Ascending aorta (tissue), 2 donors: ENCODE data around the gene HMMR. TPM values are rescaled to one million over a fixed set of nuclear protein-coding genes. Genes with fewer than 3 reads are reported as not detected.
A peak's percentile ranks its signal among the peaks of the same experiment; 100 is the strongest.
"Not testable (repeated sequence)": the region's sequence is repeated elsewhere in the genome, so short reads cannot be mapped to it uniquely, and the experiment has no call there.

Experiments
- DNase-seq, 2 donors: peaks; one replicate each; pipeline ENCODE4 v3.0.0-alpha.2; 2019; ENCODE audit warnings: low spot score in 2 of 2
- H3K27ac ChIP-seq, 2 donors: fragments of 200-600 bp; sonication (generic); one replicate each; pipeline ENCODE4 v1.5.1; 2016 to 2017; ENCODE audit warnings: mild to moderate bottlenecking in 1 of 2
- H3K27me3 ChIP-seq: fragments of 200-600 bp; sonication (generic); one replicate; pipeline ENCODE4 v1.5.1; 2017
- H3K36me3 ChIP-seq, 2 donors: fragments of 200-600 bp; sonication (generic); one replicate each; pipeline ENCODE4 v1.5.1; 2016
- H3K4me1 ChIP-seq, 2 donors: fragments of 200-600 bp; sonication (generic); one replicate each; pipeline ENCODE4 v1.5.1; 2016 to 2017; ENCODE audit warnings: mild to moderate bottlenecking in 1 of 2
- H3K4me3 ChIP-seq, 2 donors: fragments of 200-600 bp; sonication (generic); one replicate each; pipeline ENCODE4 v1.5.1; 2016 to 2017; ENCODE audit warnings: mild to moderate bottlenecking in 1 of 2
- H3K9me3 ChIP-seq, 2 donors: fragments of 200-600 bp; sonication (generic); one replicate each; pipeline ENCODE4 v1.5.1; 2016
- intact Hi-C: fragments of 100-400 bp; cut with DNase I; formaldehyde crosslinking; loops from one replicate; pipeline ENCODE4 v1.15.1; 2023
- total RNA-seq: library from RNA; depleted of rRNA; stranded (reverse); fragments of >200 nt; gene quantifications from one replicate; pipeline ENCODE4 v1.1.0, GENCODE V29; 2016
- TF ChIP-seq, protein P1 (sequence below), 3 experiments: fragments of 200-600 bp in 2 of 3; fragments of 450-650 bp in 1 of 3; sonication (generic) in 2 of 3; IDR thresholded peaks; one replicate each; pipeline ENCODE4 v1.5.1; 2016 to 2019; ENCODE audit warnings: antibody characterized with exemption in 3 of 3, mild to moderate bottlenecking in 1 of 3, moderate library complexity in 1 of 3

The HMMR gene, protein sequence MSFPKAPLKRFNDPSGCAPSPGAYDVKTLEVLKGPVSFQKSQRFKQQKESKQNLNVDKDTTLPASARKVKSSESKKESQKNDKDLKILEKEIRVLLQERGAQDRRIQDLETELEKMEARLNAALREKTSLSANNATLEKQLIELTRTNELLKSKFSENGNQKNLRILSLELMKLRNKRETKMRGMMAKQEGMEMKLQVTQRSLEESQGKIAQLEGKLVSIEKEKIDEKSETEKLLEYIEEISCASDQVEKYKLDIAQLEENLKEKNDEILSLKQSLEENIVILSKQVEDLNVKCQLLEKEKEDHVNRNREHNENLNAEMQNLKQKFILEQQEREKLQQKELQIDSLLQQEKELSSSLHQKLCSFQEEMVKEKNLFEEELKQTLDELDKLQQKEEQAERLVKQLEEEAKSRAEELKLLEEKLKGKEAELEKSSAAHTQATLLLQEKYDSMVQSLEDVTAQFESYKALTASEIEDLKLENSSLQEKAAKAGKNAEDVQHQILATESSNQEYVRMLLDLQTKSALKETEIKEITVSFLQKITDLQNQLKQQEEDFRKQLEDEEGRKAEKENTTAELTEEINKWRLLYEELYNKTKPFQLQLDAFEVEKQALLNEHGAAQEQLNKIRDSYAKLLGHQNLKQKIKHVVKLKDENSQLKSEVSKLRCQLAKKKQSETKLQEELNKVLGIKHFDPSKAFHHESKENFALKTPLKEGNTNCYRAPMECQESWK
- not detected for total RNA-seq

DNA sequence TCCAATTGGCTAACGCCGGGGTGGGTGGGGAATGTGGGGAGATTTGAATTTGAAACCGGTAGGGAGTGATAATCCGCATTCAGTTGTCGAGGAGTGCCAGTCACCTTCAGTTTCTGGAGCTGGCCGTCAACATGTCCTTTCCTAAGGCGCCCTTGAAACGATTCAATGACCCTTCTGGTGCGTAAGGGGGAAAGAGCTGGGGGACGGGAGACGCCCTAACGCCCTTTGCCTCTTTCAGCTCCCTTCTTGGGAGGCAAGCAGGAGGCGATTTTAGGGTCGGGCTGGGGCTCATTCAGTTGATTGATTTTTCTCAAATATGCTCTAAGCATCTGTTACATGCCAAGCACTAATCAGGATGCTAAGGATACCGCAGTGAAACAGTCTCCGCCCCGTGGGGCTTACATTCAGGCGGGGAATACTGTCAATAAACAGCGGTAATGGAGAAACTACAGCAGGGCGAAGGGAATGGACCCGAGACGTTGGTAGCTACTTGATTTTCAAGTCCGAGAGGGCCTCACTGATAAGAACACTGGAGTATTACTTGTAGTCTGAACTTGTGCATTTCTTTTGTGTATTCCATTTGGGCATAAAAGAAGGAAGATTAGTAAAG is at the start of gene HMMR:
TSS of gene HMMR (plus strand) at position 71 of the 610 bp plus-strand sequence. CDS start at position 132, 61 bp downstream.
- no peaks in the 10 kb centered on the region for H3K27me3 ChIP-seq
- H3K4me1 ChIP-seq: peaks cover 0 to 7% of the 10 kb centered on the region in 2 donors
- intact Hi-C loops: loop anchor here (1.0 kb wide), 2 partner anchors 23 to 45 kb away; partner anchors contain the start of genes CCNG1 and MAT2B
- H3K36me3 ChIP-seq: no peaks in the 10 kb centered on the region
- peak within 1 kb of the TSS; percentile 83 to 96 for H3K27ac ChIP-seq
- DNase-seq: peak in 1 of 2 donors; percentile 63
- no peaks in the 10 kb centered on the region for H3K9me3 ChIP-seq
- peak within 1 kb of the TSS; percentile 72 to 79 for H3K4me3 ChIP-seq
- TF ChIP-seq, protein P1, sequence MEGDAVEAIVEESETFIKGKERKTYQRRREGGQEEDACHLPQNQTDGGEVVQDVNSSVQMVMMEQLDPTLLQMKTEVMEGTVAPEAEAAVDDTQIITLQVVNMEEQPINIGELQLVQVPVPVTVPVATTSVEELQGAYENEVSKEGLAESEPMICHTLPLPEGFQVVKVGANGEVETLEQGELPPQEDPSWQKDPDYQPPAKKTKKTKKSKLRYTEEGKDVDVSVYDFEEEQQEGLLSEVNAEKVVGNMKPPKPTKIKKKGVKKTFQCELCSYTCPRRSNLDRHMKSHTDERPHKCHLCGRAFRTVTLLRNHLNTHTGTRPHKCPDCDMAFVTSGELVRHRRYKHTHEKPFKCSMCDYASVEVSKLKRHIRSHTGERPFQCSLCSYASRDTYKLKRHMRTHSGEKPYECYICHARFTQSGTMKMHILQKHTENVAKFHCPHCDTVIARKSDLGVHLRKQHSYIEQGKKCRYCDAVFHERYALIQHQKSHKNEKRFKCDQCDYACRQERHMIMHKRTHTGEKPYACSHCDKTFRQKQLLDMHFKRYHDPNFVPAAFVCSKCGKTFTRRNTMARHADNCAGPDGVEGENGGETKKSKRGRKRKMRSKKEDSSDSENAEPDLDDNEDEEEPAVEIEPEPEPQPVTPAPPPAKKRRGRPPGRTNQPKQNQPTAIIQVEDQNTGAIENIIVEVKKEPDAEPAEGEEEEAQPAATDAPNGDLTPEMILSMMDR (IDR thresholded peaks at IDR 0.05): no peak

DNA sequence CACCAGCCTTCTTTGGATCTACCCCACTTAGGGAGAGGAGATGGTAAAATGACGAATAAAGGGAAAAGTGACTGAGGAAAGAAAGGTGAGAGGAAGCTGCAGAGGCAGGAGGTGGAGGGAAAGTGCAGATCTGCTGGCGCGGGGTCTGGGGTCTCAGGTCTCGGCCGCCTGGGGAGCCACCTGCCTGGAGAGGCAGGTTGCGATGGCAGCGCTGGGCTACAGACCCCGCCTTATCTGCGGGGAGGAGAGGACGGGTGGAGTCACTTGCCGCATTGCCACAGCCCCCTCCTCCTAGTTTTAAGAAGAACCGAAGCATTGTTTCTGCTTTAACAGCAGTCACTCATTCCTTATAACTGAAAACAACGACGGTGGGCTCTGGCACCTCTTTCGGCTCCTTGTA is 44.8 kb upstream of the HMMR start:
- H3K9me3 ChIP-seq, H3K27me3 ChIP-seq, H3K36me3 ChIP-seq, DNase-seq, H3K27ac ChIP-seq, H3K4me3 ChIP-seq, H3K4me1 ChIP-seq, intact Hi-C loops: not testable (repeated sequence)

DNA sequence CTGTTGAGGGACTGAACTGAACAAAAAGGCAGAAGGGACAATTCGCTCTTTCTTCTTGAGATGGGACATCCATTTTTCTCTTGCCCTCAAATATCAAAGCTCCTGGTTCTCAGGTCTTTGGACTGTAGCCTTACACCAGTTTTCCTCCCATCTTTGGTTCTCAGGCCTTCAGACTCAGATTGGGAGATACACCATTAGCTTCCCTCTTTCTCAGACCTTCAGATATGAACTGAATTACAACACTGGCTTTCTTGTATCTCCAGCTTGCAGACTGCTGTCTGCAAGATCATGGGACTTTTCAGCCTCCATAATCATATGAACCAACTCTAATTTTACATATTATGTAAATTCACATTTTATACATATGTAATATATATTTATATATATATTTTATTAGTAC is 35.6 kb upstream of the HMMR start:
- H3K27me3 ChIP-seq: no peaks in the 10 kb centered on the region
- no peaks in the 10 kb centered on the region for H3K4me1 ChIP-seq
- intact Hi-C loops: no loop called here
- no peak overlapping the region for H3K4me3 ChIP-seq
- TF ChIP-seq, protein P1 (IDR thresholded peaks at IDR 0.05): no peak
- H3K9me3 ChIP-seq: no peaks in the 10 kb centered on the region
- no peak overlapping the region for H3K27ac ChIP-seq
- no peaks in the 10 kb centered on the region for H3K36me3 ChIP-seq
- DNase-seq: no peak

DNA sequence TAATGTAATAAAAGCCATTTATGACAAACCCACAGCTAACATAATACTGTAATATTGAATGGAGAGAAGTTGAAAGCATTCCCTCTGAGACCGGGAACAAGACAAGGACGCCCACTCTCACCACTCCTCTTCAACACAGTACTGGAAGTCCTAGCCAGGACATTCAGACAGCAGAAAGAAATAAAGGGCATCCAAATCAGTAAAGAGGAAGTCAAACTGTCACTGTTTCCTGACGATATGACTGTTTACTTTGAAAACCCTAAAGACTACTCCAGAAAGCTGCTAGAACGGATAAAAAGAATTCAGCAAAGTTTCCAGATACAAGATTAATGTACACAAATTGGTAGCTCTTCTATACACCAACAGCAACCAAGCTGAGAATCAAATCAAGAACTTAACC is 34.3 kb upstream of the HMMR start:
- H3K9me3 ChIP-seq, H3K36me3 ChIP-seq, DNase-seq, H3K4me1 ChIP-seq, H3K4me3 ChIP-seq, H3K27ac ChIP-seq, H3K27me3 ChIP-seq, intact Hi-C loops: not testable (repeated sequence)

DNA sequence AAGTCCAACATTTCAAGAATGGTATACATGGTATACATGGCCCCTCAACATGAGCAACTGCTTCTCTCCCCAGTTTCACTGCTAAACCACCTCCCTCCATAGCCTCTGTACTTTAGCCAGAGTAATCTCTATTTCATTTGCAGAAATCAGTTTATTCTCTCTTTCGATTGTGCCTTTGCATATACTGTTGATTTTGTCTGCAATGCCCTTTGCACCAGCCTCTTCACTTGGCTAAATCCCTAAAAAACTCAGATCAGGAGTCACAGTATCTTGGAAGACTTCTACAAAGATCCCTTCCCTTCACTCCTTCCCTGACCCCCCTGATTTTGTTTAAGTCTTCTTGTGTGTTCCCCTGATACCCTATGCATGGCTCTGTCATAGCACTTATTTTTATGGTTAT is 27.9 kb upstream of the HMMR start:
- Histone ChIP-seq H3K27ac (no peak overlapping the region), H3K27me3 (no peaks in the 10 kb centered on the region), H3K4me3 (no peak overlapping the region), H3K9me3 (no peaks in the 10 kb centered on the region), H3K36me3 (no peaks in the 10 kb centered on the region), H3K4me1 (no peaks in the 10 kb centered on the region)
- no peak for DNase-seq
- intact Hi-C loops: no loop called here
- TF ChIP-seq, protein P1 (IDR thresholded peaks at IDR 0.05): no peak

DNA sequence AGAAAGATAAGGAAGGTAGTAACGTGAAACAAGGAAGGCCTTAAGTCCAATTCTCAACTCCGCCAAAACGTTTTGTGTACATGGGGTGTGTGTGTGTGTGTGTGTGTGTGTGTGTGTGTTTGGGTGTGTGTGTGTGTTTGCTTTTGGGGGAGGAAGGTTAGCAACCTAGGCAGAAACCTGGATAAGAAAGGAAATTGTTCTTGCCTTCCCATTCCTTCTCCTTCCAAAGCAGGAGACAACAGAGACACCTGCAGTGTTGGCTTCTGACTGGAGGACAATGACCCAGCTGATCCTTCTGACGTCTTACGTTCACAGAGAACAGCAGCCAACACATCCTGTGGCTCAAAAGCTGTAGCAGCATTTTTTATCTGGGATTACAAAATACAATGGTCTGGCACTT is 27.2 kb upstream of the HMMR start:
- Histone ChIP-seq H3K9me3 (no peaks in the 10 kb centered on the region), H3K36me3 (no peaks in the 10 kb centered on the region), H3K27ac (no peak overlapping the region), H3K4me3 (no peak overlapping the region), H3K27me3 (no peaks in the 10 kb centered on the region), H3K4me1 (no peaks in the 10 kb centered on the region)
- intact Hi-C loops: no loop called here
- TF ChIP-seq, protein P1 (IDR thresholded peaks at IDR 0.05): no peak
- DNase-seq: no peak
